Measurements from ENCODE around the gene MDP1.

Gene MDP1

DNA sequence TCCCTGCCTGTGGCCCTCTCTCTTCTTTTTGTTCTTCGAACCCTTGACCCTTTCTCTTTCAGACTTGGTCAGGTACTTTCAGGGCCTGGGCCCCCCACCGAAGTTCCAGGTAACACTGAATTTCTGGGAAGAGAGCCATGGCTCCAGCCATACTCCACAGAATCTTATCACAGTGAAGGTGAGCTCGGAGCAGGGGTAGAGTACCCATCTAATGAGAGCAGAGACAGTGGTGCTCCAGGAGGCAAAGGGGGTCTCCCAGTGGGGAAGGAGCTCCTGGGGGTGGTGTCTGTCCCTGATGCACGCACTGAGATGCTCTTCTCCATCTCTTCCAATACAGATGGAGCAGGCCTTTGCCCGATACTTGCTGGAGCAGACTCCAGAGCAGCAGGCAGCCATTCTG, 50.1 kb downstream of the MDP1 start:
- Histone ChIP-seq H3K27ac (ENCODE audit: insufficient read depth in 1 of 2, low read depth in 1 of 2, low read length in 2 of 2, poor library complexity in 1 of 2, severe bottlenecking in 2 of 2) (peak overlapping the region in 1 of 2 experiments; percentile 25), H3K4me3 (ENCODE audit: control insufficient read depth in 1 of 7, extremely low read depth in 1 of 7, insufficient read depth in 4 of 7, low read depth in 2 of 7, low read length in 6 of 7) (no peak overlapping the region), H3K4me1 (ENCODE audit: control extremely low read depth in 1 of 4, control insufficient read depth in 4 of 4, insufficient read depth in 4 of 4, low read length in 3 of 4) (peaks cover 10 to 30% (median 18%) of the 10 kb centered on the region in 4 experiments), H3K27me3 (replicated peaks in 2 of 5; ENCODE audit: control insufficient read depth in 4 of 5, insufficient read depth in 5 of 5, low read length in 4 of 5) (no peaks in the 10 kb centered on the region), H3K9me3 (ENCODE audit: control extremely low read depth in 1 of 5, control insufficient read depth in 4 of 5, insufficient read depth in 2 of 5, low read depth in 1 of 5, low read length in 4 of 5) (no peaks in the 10 kb centered on the region), H3K36me3 (ENCODE audit: control insufficient read depth in 4 of 4, insufficient read depth in 4 of 4, low read length in 3 of 4) (peaks cover 17 to 61% (median 44%) of the 10 kb centered on the region in 4 experiments)
- ChIA-PET POLR2A (no interaction called here), CTCF (interaction anchor here (1.3 kb wide), 1 partner anchor 59 kb away, joined by 3 read pairs; no protein-coding TSS in a partner anchor)
- WGBS (ENCODE audit: insufficient coverage), result 96% methylated on average over 5 of the region's 5 CpGs
- DNase-seq, result no peak

DNA sequence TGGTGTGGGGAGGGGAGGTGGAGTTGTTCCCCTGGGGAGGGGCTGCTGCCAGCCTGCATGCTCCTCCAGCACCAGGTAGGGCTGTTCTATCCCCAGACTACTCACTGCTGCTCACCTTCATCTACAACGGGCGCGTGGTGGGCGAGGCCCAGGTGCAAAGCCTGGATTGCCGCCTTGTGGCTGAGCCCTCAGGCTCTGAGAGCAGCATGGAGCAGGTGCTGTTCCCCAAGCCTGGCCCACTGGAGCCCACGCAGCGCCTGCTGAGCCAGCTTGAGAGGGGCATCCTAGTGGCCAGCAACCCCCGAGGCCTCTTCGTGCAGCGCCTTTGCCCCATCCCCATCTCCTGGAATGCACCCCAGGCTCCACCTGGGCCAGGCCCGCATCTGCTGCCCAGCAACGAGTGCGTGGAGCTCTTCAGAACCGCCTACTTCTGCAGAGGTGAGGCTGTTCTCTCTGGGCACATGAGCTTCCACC, 51.3 kb downstream of the MDP1 start:
- Histone ChIP-seq H3K4me1 (ENCODE audit: control extremely low read depth in 1 of 4, control insufficient read depth in 4 of 4, insufficient read depth in 4 of 4, low read length in 3 of 4) (peaks cover 10 to 38% (median 22%) of the 10 kb centered on the region in 4 experiments), H3K36me3 (ENCODE audit: control insufficient read depth in 4 of 4, insufficient read depth in 4 of 4, low read length in 3 of 4) (peaks cover 20 to 69% (median 50%) of the 10 kb centered on the region in 4 experiments), H3K27ac (ENCODE audit: insufficient read depth in 1 of 2, low read depth in 1 of 2, low read length in 2 of 2, poor library complexity in 1 of 2, severe bottlenecking in 2 of 2) (no peak overlapping the region), H3K4me3 (ENCODE audit: control insufficient read depth in 1 of 7, extremely low read depth in 1 of 7, insufficient read depth in 4 of 7, low read depth in 2 of 7, low read length in 6 of 7) (no peak overlapping the region), H3K9me3 (ENCODE audit: control extremely low read depth in 1 of 5, control insufficient read depth in 4 of 5, insufficient read depth in 2 of 5, low read depth in 1 of 5, low read length in 4 of 5) (no peaks in the 10 kb centered on the region), H3K27me3 (replicated peaks in 2 of 5; ENCODE audit: control insufficient read depth in 4 of 5, insufficient read depth in 5 of 5, low read length in 4 of 5) (no peaks in the 10 kb centered on the region)
- 98% methylated on average over 14 of the region's 14 CpGs for WGBS (ENCODE audit: insufficient coverage)
- CTCF ChIA-PET, result interaction anchor here (0.8 to 1.5 kb wide), 6 partner anchors 9 to 58 kb away, joined by 3 to 6 read pairs (median 3); partner anchors contain the start of genes IPO4 and MDP1
- POLR2A ChIA-PET, result interaction anchor here (0.6 to 1.0 kb wide), 3 partner anchors 9 to 51 kb away, joined by 3 to 4 read pairs (median 3); no protein-coding TSS in a partner anchor
- no peak for DNase-seq
